Coronary artery (tissue), 2 donors: ENCODE data around the gene LSR.

Experiments used
- DNase-seq: peaks from one replicate; pipeline ENCODE4 v3.0.0-alpha.2; 2017; ENCODE audit warnings: low spot score
- H3K27ac ChIP-seq, 2 donors: fragments of 200-600 bp; sonication (generic); one replicate each; pipeline ENCODE4 v1.5.1; 2016 to 2019
- H3K4me3 ChIP-seq: fragments of 200-600 bp; sonication (generic); 2 replicates; pipeline ENCODE4 v1.5.1; 2016; ENCODE audit warnings: mild to moderate bottlenecking, moderate library complexity
- CTCF ChIP-seq: fragments of 200-600 bp; sonication (generic); IDR thresholded peaks from one replicate; pipeline ENCODE4 v1.5.1; 2019; ENCODE audit warnings: antibody characterized with exemption

Gene LSR

GRCh38 chr19:35271546-35271945, 22.7 kb downstream of the LSR start:
- TF ChIP-seq CTCF, result no peak
- no peak for DNase-seq
- H3K27ac ChIP-seq, result no peak overlapping the region
- no peak overlapping the region for H3K4me3 ChIP-seq

- H3K4me3 ChIP-seq, result no peak overlapping the region
- no peak for DNase-seq
- H3K27ac ChIP-seq, result no peak overlapping the region
- TF ChIP-seq CTCF, result no peak
Observed at GRCh38 chr19:35272122-35272719, 23.4 kb downstream of the LSR start.

- no peak overlapping the region for H3K27ac ChIP-seq
- no peak for TF ChIP-seq CTCF
- H3K4me3 ChIP-seq, result no peak overlapping the region
- DNase-seq, result no peak
Observed at GRCh38 chr19:35272954-35273649, 24.3 kb downstream of the LSR start.

- no peak overlapping the region for H3K27ac ChIP-seq
- no peak overlapping the region for H3K4me3 ChIP-seq
- DNase-seq, result no peak
- no peak for TF ChIP-seq CTCF
Observed at GRCh38 chr19:35273686-35274259, 25.0 kb downstream of the LSR start.

GRCh38 chr19:35274323-35274722, 25.5 kb downstream of the LSR start:
- TF ChIP-seq CTCF, result no peak
- Histone ChIP-seq H3K27ac (no peak overlapping the region), H3K4me3 (no peak overlapping the region)
- no peak for DNase-seq

GRCh38 chr19:35276706-35277281, 28.0 kb downstream of the LSR start:
- no peak overlapping the region for H3K4me3 ChIP-seq
- H3K27ac ChIP-seq, result no peak overlapping the region
- no peak for TF ChIP-seq CTCF
- no peak for DNase-seq
